Erythroblast (primary cell): ENCODE measurements around the gene SEMG2.

Experiments
- GATA1 ChIP-seq: IDR thresholded peaks from 2 replicates; pipeline ENCODE4 v1.6.1; 2011; ENCODE audit warnings: low read depth, mild to moderate bottlenecking, control low read depth, low read length, moderate library complexity
- POLR2A ChIP-seq: IDR thresholded peaks from 2 replicates; pipeline ENCODE4 v1.6.1; 2011; ENCODE audit warnings: mild to moderate bottlenecking, low read length

- TF ChIP-seq POLR2A (no peak), GATA1 (no peak)
These were observed 9.5 kb downstream of the SEMG2 start for GRCh38 chr20:45230631-45231030.
